ENCODE data around the gene PPP2CA.
"Not testable (repeated sequence)": the region's sequence is repeated elsewhere in the genome, so short reads cannot be mapped to it uniquely, and the experiment has no call there.

PPP2CA gene

GRCh38 chr5:134226441-134227192, 744 bp upstream of the PPP2CA start:
- peak overlapping the region; percentile 99 for H3K9ac ChIP-seq (ENCODE audit: low read depth, low read length)
- H3K4me1 ChIP-seq (ENCODE audit: insufficient read depth, low read length), result no peaks in the 10 kb centered on the region
- H3K9me3 ChIP-seq (ENCODE audit: control insufficient read depth, insufficient read depth, low read length), result no peaks in the 10 kb centered on the region
- H3K36me3 ChIP-seq (ENCODE audit: insufficient read depth, low read length), result no peaks in the 10 kb centered on the region

- no peaks in the 10 kb centered on the region for H3K4me1 ChIP-seq (ENCODE audit: insufficient read depth, low read length)
- 0 out of 2 replicates have a peak, but pooled peaks cover 4% of the 10 kb centered on the region for H3K36me3 ChIP-seq (ENCODE audit: insufficient read depth, low read length)
- peak overlapping the region; percentile 99 for H3K9ac ChIP-seq (ENCODE audit: low read depth, low read length)
- H3K9me3 ChIP-seq (ENCODE audit: control insufficient read depth, insufficient read depth, low read length), result no peaks in the 10 kb centered on the region
These were observed 739 bp downstream of the PPP2CA start for GRCh38 chr5:134224888-134225779.

- Histone ChIP-seq H3K36me3 (ENCODE audit: insufficient read depth, low read length) (0 out of 2 replicates have a peak, but pooled peaks cover 4% of the 10 kb centered on the region), H3K9ac (ENCODE audit: low read depth, low read length) (peak overlapping the region; percentile 99; the same call in 1 of the 2 replicates), H3K4me1 (ENCODE audit: insufficient read depth, low read length) (no peaks in the 10 kb centered on the region), H3K9me3 (ENCODE audit: control insufficient read depth, insufficient read depth, low read length) (no peaks in the 10 kb centered on the region)
These were observed 2.2 kb downstream of the PPP2CA start for GRCh38 chr5:134223406-134224248.

GRCh38 chr5:134221690-134222089, 4.2 kb downstream of the PPP2CA start:
- not testable (repeated sequence) for H3K36me3 ChIP-seq (ENCODE audit: insufficient read depth, low read length); H3K4me1 ChIP-seq (ENCODE audit: insufficient read depth, low read length)

GRCh38 chr5:134215757-134216156, 10.1 kb downstream of the PPP2CA start:
- Histone ChIP-seq H3K36me3 (ENCODE audit: insufficient read depth, low read length) (0 out of 2 replicates have a peak, but pooled peaks cover 3% of the 10 kb centered on the region), H3K9me3 (ENCODE audit: control insufficient read depth, insufficient read depth, low read length) (no peaks in the 10 kb centered on the region), H3K9ac (ENCODE audit: low read depth, low read length) (no peak overlapping the region), H3K4me1 (ENCODE audit: insufficient read depth, low read length) (no peaks in the 10 kb centered on the region)

More at GRCh38 chr5:134221690-134222089, 4.2 kb downstream of the PPP2CA start:
- H3K9ac ChIP-seq (ENCODE audit: low read depth, low read length); H3K9me3 ChIP-seq (ENCODE audit: control insufficient read depth, insufficient read depth, low read length): not testable (repeated sequence)

GRCh38 chr5:134211263-134212031, 14.4 kb downstream of the PPP2CA start:
- H3K9me3 ChIP-seq (ENCODE audit: control insufficient read depth, insufficient read depth, low read length); H3K4me1 ChIP-seq (ENCODE audit: insufficient read depth, low read length); H3K9ac ChIP-seq (ENCODE audit: low read depth, low read length); H3K36me3 ChIP-seq (ENCODE audit: insufficient read depth, low read length): not testable (repeated sequence)

GRCh38 chr5:134209477-134210245, 16.2 kb downstream of the PPP2CA start:
- H3K9ac ChIP-seq (ENCODE audit: low read depth, low read length), result no peak overlapping the region
- H3K4me1 ChIP-seq (ENCODE audit: insufficient read depth, low read length), result no peaks in the 10 kb centered on the region
- H3K9me3 ChIP-seq (ENCODE audit: control insufficient read depth, insufficient read depth, low read length), result no peaks in the 10 kb centered on the region
- H3K36me3 ChIP-seq (ENCODE audit: insufficient read depth, low read length), result peaks cover 4% of the 10 kb centered on the region; the same call in 1 of the 2 replicates

- peaks cover 11% of the 10 kb centered on the region; the same call in 1 of the 2 replicates for H3K36me3 ChIP-seq (ENCODE audit: insufficient read depth, low read length)
- no peak overlapping the region for H3K9ac ChIP-seq (ENCODE audit: low read depth, low read length)
- no peaks in the 10 kb centered on the region for H3K9me3 ChIP-seq (ENCODE audit: control insufficient read depth, insufficient read depth, low read length)
- no peaks in the 10 kb centered on the region for H3K4me1 ChIP-seq (ENCODE audit: insufficient read depth, low read length)
These were observed 18.2 kb downstream of the PPP2CA start for GRCh38 chr5:134207696-134208095.

GRCh38 chr5:134206627-134207160, 19.2 kb downstream of the PPP2CA start:
- no peaks in the 10 kb centered on the region for H3K4me1 ChIP-seq (ENCODE audit: insufficient read depth, low read length)
- H3K9me3 ChIP-seq (ENCODE audit: control insufficient read depth, insufficient read depth, low read length), result no peaks in the 10 kb centered on the region
- H3K36me3 ChIP-seq (ENCODE audit: insufficient read depth, low read length), result peaks cover 14% of the 10 kb centered on the region
- H3K9ac ChIP-seq (ENCODE audit: low read depth, low read length), result no peak overlapping the region

- Histone ChIP-seq H3K9ac (ENCODE audit: low read depth, low read length) (no peak overlapping the region), H3K9me3 (ENCODE audit: control insufficient read depth, insufficient read depth, low read length) (no peaks in the 10 kb centered on the region), H3K4me1 (ENCODE audit: insufficient read depth, low read length) (no peaks in the 10 kb centered on the region), H3K36me3 (ENCODE audit: insufficient read depth, low read length) (peaks cover 31% of the 10 kb centered on the region)
These were observed 21.3 kb downstream of the PPP2CA start for GRCh38 chr5:134204575-134204974.

- Histone ChIP-seq H3K4me1 (ENCODE audit: insufficient read depth, low read length) (no peaks in the 10 kb centered on the region), H3K9ac (ENCODE audit: low read depth, low read length) (no peak overlapping the region), H3K9me3 (ENCODE audit: control insufficient read depth, insufficient read depth, low read length) (no peaks in the 10 kb centered on the region), H3K36me3 (ENCODE audit: insufficient read depth, low read length) (peaks cover 40% of the 10 kb centered on the region)
These were observed 22.2 kb downstream of the PPP2CA start for GRCh38 chr5:134203630-134204029.

- Histone ChIP-seq H3K36me3 (ENCODE audit: insufficient read depth, low read length) (peaks cover 26% of the 10 kb centered on the region), H3K4me1 (ENCODE audit: insufficient read depth, low read length) (no peaks in the 10 kb centered on the region), H3K9ac (ENCODE audit: low read depth, low read length) (no peak overlapping the region), H3K9me3 (ENCODE audit: control insufficient read depth, insufficient read depth, low read length) (no peaks in the 10 kb centered on the region)
These were observed 30.2 kb downstream of the PPP2CA start for GRCh38 chr5:134195666-134196065.

- H3K4me1 ChIP-seq (ENCODE audit: insufficient read depth, low read length), result no peaks in the 10 kb centered on the region
- no peaks in the 10 kb centered on the region for H3K36me3 ChIP-seq (ENCODE audit: insufficient read depth, low read length)
- H3K9ac ChIP-seq (ENCODE audit: low read depth, low read length), result no peak overlapping the region
- H3K9me3 ChIP-seq (ENCODE audit: control insufficient read depth, insufficient read depth, low read length), result no peaks in the 10 kb centered on the region
These were observed 36.8 kb downstream of the PPP2CA start for GRCh38 chr5:134189031-134189430.

All from ES-I3 (cell line).